ENCODE data around the gene LRP1B.

Gene LRP1B

GRCh38 chr2:141079231-141079630 lies 1051.6 kb downstream of the LRP1B start:
- Histone ChIP-seq H2AFZ (ENCODE audit: low read length) (no peak overlapping the region), H3K9me2 (ENCODE audit: low read depth, low read length) (no peaks in the 10 kb centered on the region), H3F3A (ENCODE audit: insufficient read depth, low read length) (no peaks in the 10 kb centered on the region), H4K20me1 (ENCODE audit: insufficient read depth, low read length) (no peaks in the 10 kb centered on the region), H3K27ac (ENCODE audit: low read depth, low read length, poor library complexity, severe bottlenecking) (no peak overlapping the region), H3K79me2 (ENCODE audit: insufficient read depth, low read length) (no peaks in the 10 kb centered on the region), H3K4me3 (ENCODE audit: low read depth, low read length, poor library complexity, severe bottlenecking) (no peak overlapping the region), H3K9ac (ENCODE audit: low read length) (no peak overlapping the region), H3K27me3 (ENCODE audit: insufficient read depth, low read length) (no peaks in the 10 kb centered on the region), H3K4me1 (ENCODE audit: insufficient read depth, low read length, severe bottlenecking) (no peaks in the 10 kb centered on the region), H3K4me2 (ENCODE audit: low read length) (no peak overlapping the region), H3K9me3 (ENCODE audit: low read length) (no peaks in the 10 kb centered on the region), H3K36me3 (ENCODE audit: insufficient read depth, low read length) (no peaks in the 10 kb centered on the region)
- TF ChIP-seq EZH2 (IDR thresholded peaks at IDR 0.05; ENCODE audit: borderline replicate concordance, low read length) (no peak), CTCF (IDR thresholded peaks at IDR 0.05; ENCODE audit: low read length) (no peak)

- TF ChIP-seq CTCF (IDR thresholded peaks at IDR 0.05; ENCODE audit: low read length): no peak
- TF ChIP-seq EZH2 (IDR thresholded peaks at IDR 0.05; ENCODE audit: borderline replicate concordance, low read length): no peak
- Histone ChIP-seq H3K79me2 (ENCODE audit: insufficient read depth, low read length) (no peaks in the 10 kb centered on the region), H3K4me2 (ENCODE audit: low read length) (no peak overlapping the region), H3K9ac (ENCODE audit: low read length) (no peak overlapping the region), H2AFZ (ENCODE audit: low read length) (no peak overlapping the region), H3K4me1 (ENCODE audit: insufficient read depth, low read length, severe bottlenecking) (no peaks in the 10 kb centered on the region), H3K36me3 (ENCODE audit: insufficient read depth, low read length) (no peaks in the 10 kb centered on the region), H3K9me2 (ENCODE audit: low read depth, low read length) (no peaks in the 10 kb centered on the region), H3K27ac (ENCODE audit: low read depth, low read length, poor library complexity, severe bottlenecking) (no peak overlapping the region), H3K4me3 (ENCODE audit: low read depth, low read length, poor library complexity, severe bottlenecking) (no peak overlapping the region), H3F3A (ENCODE audit: insufficient read depth, low read length) (no peaks in the 10 kb centered on the region), H3K9me3 (ENCODE audit: low read length) (no peaks in the 10 kb centered on the region), H4K20me1 (ENCODE audit: insufficient read depth, low read length) (no peaks in the 10 kb centered on the region), H3K27me3 (ENCODE audit: insufficient read depth, low read length) (no peaks in the 10 kb centered on the region)
These were observed 1055.1 kb downstream of the LRP1B start for GRCh38 chr2:141075753-141076152.

GRCh38 chr2:141068053-141068682 lies 1062.6 kb downstream of the LRP1B start:
- H3K9me3 ChIP-seq (ENCODE audit: low read length): no peaks in the 10 kb centered on the region
- no peak overlapping the region for H3K4me2 ChIP-seq (ENCODE audit: low read length)
- H3K9me2 ChIP-seq (ENCODE audit: low read depth, low read length): no peaks in the 10 kb centered on the region
- H3K4me3 ChIP-seq (ENCODE audit: low read depth, low read length, poor library complexity, severe bottlenecking): no peak overlapping the region
- no peaks in the 10 kb centered on the region for H3K27me3 ChIP-seq (ENCODE audit: insufficient read depth, low read length)
- H3K4me1 ChIP-seq (ENCODE audit: insufficient read depth, low read length, severe bottlenecking): no peaks in the 10 kb centered on the region
- H3F3A ChIP-seq (ENCODE audit: insufficient read depth, low read length): no peaks in the 10 kb centered on the region
- H2AFZ ChIP-seq (ENCODE audit: low read length): no peak overlapping the region
- H4K20me1 ChIP-seq (ENCODE audit: insufficient read depth, low read length): no peaks in the 10 kb centered on the region
- H3K27ac ChIP-seq (ENCODE audit: low read depth, low read length, poor library complexity, severe bottlenecking): no peak overlapping the region
- no peak overlapping the region for H3K9ac ChIP-seq (ENCODE audit: low read length)
- TF ChIP-seq CTCF (IDR thresholded peaks at IDR 0.05; ENCODE audit: low read length) (no peak), EZH2 (IDR thresholded peaks at IDR 0.05; ENCODE audit: borderline replicate concordance, low read length) (no peak)
- no peaks in the 10 kb centered on the region for H3K79me2 ChIP-seq (ENCODE audit: insufficient read depth, low read length)
- no peaks in the 10 kb centered on the region for H3K36me3 ChIP-seq (ENCODE audit: insufficient read depth, low read length)
